GM23338 (cell line): ENCODE data around the gene LAGE3. TPM values are rescaled to one million over a fixed set of nuclear protein-coding genes. Genes with fewer than 3 reads are reported as not detected.

Experiments
- ATAC-seq: fragments of 200-7000 bp; cut with Tn5 transposase; 3 replicates; pipeline ENCODE4 v1.9.1; 2020
- DNase-seq: peaks from one replicate; pipeline ENCODE4 v3.0.0-alpha.2; 2015; ENCODE audit warnings: low spot score
- H2AFZ ChIP-seq: fragments of 200-600 bp; sonication (generic); 2 replicates; pipeline ENCODE4 v1.8.0; 2016; ENCODE audit warnings: antibody characterized with exemption, mild to moderate bottlenecking, moderate library complexity
- H3F3A ChIP-seq: fragments of 200-600 bp; sonication (generic); replicated peaks from 2 replicates; pipeline ENCODE4 v1.8.0; 2017; ENCODE audit warnings: antibody characterized with exemption, mixed run types, low read depth
- H3K27ac ChIP-seq: fragments of 200-600 bp; sonication (generic); 2 replicates; pipeline ENCODE4 v1.6.1; 2016; ENCODE audit warnings: low read depth
- H3K27me3 ChIP-seq: fragments of 200-600 bp; sonication (generic); 2 replicates; pipeline ENCODE4 v1.8.0; 2016; ENCODE audit warnings: mild to moderate bottlenecking, mixed run types, moderate library complexity; ENCODE audit not compliant: insufficient read depth
- H3K36me3 ChIP-seq: fragments of 200-600 bp; sonication (generic); 2 replicates; pipeline ENCODE4 v1.8.0; 2016; ENCODE audit warnings: mild to moderate bottlenecking; ENCODE audit not compliant: insufficient read depth
- H3K4me1 ChIP-seq: fragments of 200-600 bp; sonication (generic); 2 replicates; pipeline ENCODE4 v1.8.0; 2016; ENCODE audit warnings: mild to moderate bottlenecking, moderate library complexity; ENCODE audit not compliant: insufficient read depth
- H3K4me2 ChIP-seq: fragments of 200-600 bp; sonication (generic); 2 replicates; pipeline ENCODE4 v1.7.1; 2017; ENCODE audit warnings: mixed run types
- H3K4me3 ChIP-seq: fragments of 200-600 bp; sonication (generic); 2 replicates; pipeline ENCODE4 v1.6.1; 2016; ENCODE audit warnings: mixed run types
- H3K79me2 ChIP-seq: fragments of 200-600 bp; sonication (generic); replicated peaks from 2 replicates; pipeline ENCODE4 v1.8.0; 2017; ENCODE audit warnings: mild to moderate bottlenecking; ENCODE audit not compliant: insufficient read depth
- H3K9me2 ChIP-seq: fragments of 200-600 bp; sonication (generic); 2 replicates; pipeline ENCODE4 v1.8.0; 2017; ENCODE audit not compliant: insufficient read depth
- H4K20me1 ChIP-seq: fragments of 200-600 bp; sonication (generic); replicated peaks from 2 replicates; pipeline ENCODE4 v1.8.0; 2017; ENCODE audit warnings: mild to moderate bottlenecking; ENCODE audit not compliant: insufficient read depth
- H3K27ac Mint-ChIP-seq: 2 replicates; pipeline ENCODE4 v1.8.0; 2020; ENCODE audit warnings: inconsistent platforms, mild to moderate bottlenecking, moderate library complexity, mixed read lengths
- H3K27me3 Mint-ChIP-seq: 3 replicates; pipeline ENCODE4 v1.8.0; 2022; ENCODE audit warnings: low read depth, mild to moderate bottlenecking, moderate library complexity, mixed read lengths, inconsistent platforms; ENCODE audit not compliant: insufficient read depth, poor library complexity
- H3K36me3 Mint-ChIP-seq: 3 replicates; pipeline ENCODE4 v1.8.0; 2021; ENCODE audit warnings: low read depth, mild to moderate bottlenecking, inconsistent platforms, moderate library complexity, mixed read lengths
- H3K4me1 Mint-ChIP-seq: 3 replicates; pipeline ENCODE4 v1.8.0; 2020; ENCODE audit warnings: mild to moderate bottlenecking, inconsistent platforms, mixed read lengths
- H3K4me3 Mint-ChIP-seq: 3 replicates; pipeline ENCODE4 v1.8.0; 2021; ENCODE audit warnings: moderate library complexity, mild to moderate bottlenecking, inconsistent platforms, mixed read lengths
- H3K9me3 Mint-ChIP-seq: 3 replicates; pipeline ENCODE4 v1.8.0; 2020; ENCODE audit warnings: moderate library complexity, mild to moderate bottlenecking, inconsistent platforms, mixed read lengths
- CREB1 ChIP-seq: fragments of 250-450 bp; sonication (Bioruptor Pico); IDR thresholded peaks from 2 replicates; pipeline ENCODE4 v1.5.0; 2020; ENCODE audit warnings: low read depth, mild to moderate bottlenecking, moderate library complexity
- ETS1 ChIP-seq: IDR thresholded peaks from 2 replicates; pipeline ENCODE4 v1.6.1; 2016; ENCODE audit warnings: antibody characterized with exemption
- EZH2 ChIP-seq: fragments of 200-600 bp; sonication (generic); IDR thresholded peaks from one replicate; pipeline ENCODE4 v1.8.0; 2017; ENCODE audit warnings: antibody characterized with exemption, mild to moderate bottlenecking, low read depth; ENCODE audit not compliant: unreplicated experiment
- EZH2phosphoT487 ChIP-seq: fragments of 200-600 bp; sonication (generic); IDR thresholded peaks from one replicate; pipeline ENCODE4 v1.8.1; 2018; ENCODE audit warnings: antibody characterized with exemption; ENCODE audit not compliant: unreplicated experiment
- JUNB ChIP-seq: IDR thresholded peaks from one replicate; pipeline ENCODE4 v1.6.1; 2016; ENCODE audit warnings: antibody characterized with exemption; ENCODE audit not compliant: unreplicated experiment
- NANOG ChIP-seq: IDR thresholded peaks from 2 replicates; pipeline ENCODE4 v1.6.1; 2016; ENCODE audit warnings: antibody characterized with exemption, borderline replicate concordance
- POLR2AphosphoS5 ChIP-seq: IDR thresholded peaks from 2 replicates; pipeline ENCODE4 v1.6.1; 2016; ENCODE audit warnings: antibody characterized with exemption, low read depth
- REST ChIP-seq: IDR thresholded peaks from one replicate; pipeline ENCODE4 v1.6.1; 2018; ENCODE audit warnings: antibody characterized with exemption; ENCODE audit not compliant: unreplicated experiment
- STAT1 ChIP-seq: IDR thresholded peaks from one replicate; pipeline ENCODE4 v1.6.1; 2016; ENCODE audit warnings: antibody characterized with exemption; ENCODE audit not compliant: unreplicated experiment
- ZNF114 ChIP-seq: fragments of 250-450 bp; sonication (Bioruptor Pico); IDR thresholded peaks from 2 replicates; pipeline ENCODE4 v1.5.0; 2020; ENCODE audit warnings: mild to moderate bottlenecking, moderate library complexity
- ZNF331 ChIP-seq: fragments of 250-450 bp; sonication (Bioruptor Pico); IDR thresholded peaks from 2 replicates; pipeline ENCODE4 v1.5.0; 2020; ENCODE audit warnings: low read depth, mild to moderate bottlenecking, moderate library complexity
- ZNF462 ChIP-seq: fragments of 250-450 bp; sonication (Bioruptor Pico); IDR thresholded peaks from 2 replicates; pipeline ENCODE4 v1.5.0; 2020; ENCODE audit warnings: mild to moderate bottlenecking, moderate library complexity
- polyA plus RNA-seq: library from polyadenylated mRNA; unstranded; fragments of >200 nt; fragmentation: Nextera tagmentation; extraction: Ambion mirVana; gene quantifications from 2 replicates; pipeline ENCODE4 v1.2.1, GENCODE V29; 2016
- total RNA-seq: library from RNA; depleted of rRNA; stranded (reverse); fragments of >200 nt; shearing (Covaris generic); gene quantifications from 2 replicates; pipeline ENCODE4 v1.2.3, GENCODE V29; 2014
- TF ChIP-seq, protein P1 (sequence below), 2 experiments: fragments of 200-600 bp in 1 of 2; sonication (generic) in 1 of 2; conservative IDR thresholded peaks; 2 replicates each; pipeline versions ENCODE4 v1.5.1 to v1.6.1; 2016 to 2017; ENCODE audit warnings: antibody characterized with exemption in 2 of 2, low read depth in 2 of 2, mild to moderate bottlenecking in 2 of 2, moderate library complexity in 1 of 2

Gene LAGE3
- total and polyA plus RNA-seq, 2 experiments from 2014 or later = 71.0 to 84.5 TPM

GRCh38 chrX:154489182-154489581, 10.1 kb upstream of the LAGE3 start:
- Histone ChIP-seq H4K20me1 (no peaks in the 10 kb centered on the region), H3K4me3 (no peak overlapping the region), H3K4me2 (no peak overlapping the region), H3K36me3 (no peaks in the 10 kb centered on the region), H3K27ac (no peak overlapping the region), H3K9me2 (no peaks in the 10 kb centered on the region), H3K4me1 (no peaks in the 10 kb centered on the region), H3F3A (no peaks in the 10 kb centered on the region), H2AFZ (no peak overlapping the region), H3K79me2 (no peaks in the 10 kb centered on the region), H3K27me3 (no peaks in the 10 kb centered on the region)
- Mint-ChIP-seq H3K4me1 (peaks cover 3% of the 10 kb centered on the region; the same call in 2 of the 3 replicates), H3K9me3 (no peaks in the 10 kb centered on the region), H3K4me3 (peak overlapping the region; percentile 76; the same call in 2 of the 3 replicates), H3K27me3 (peaks cover 16% of the 10 kb centered on the region), H3K27ac (no peak overlapping the region), H3K36me3 (no peaks in the 10 kb centered on the region; the same call in 2 of the 3 replicates)
- TF ChIP-seq ETS1 (no peak), REST (no peak), ZNF462 (CRISPR knock-in tag) (no peak), JUNB (no peak), NANOG (no peak), ZNF114 (CRISPR knock-in tag) (no peak), CREB1 (CRISPR knock-in tag) (no peak), EZH2 (no peak), ZNF331 (no peak), EZH2phosphoT487 (no peak), POLR2AphosphoS5 (no peak), STAT1 (no peak)
- TF ChIP-seq, protein P1, sequence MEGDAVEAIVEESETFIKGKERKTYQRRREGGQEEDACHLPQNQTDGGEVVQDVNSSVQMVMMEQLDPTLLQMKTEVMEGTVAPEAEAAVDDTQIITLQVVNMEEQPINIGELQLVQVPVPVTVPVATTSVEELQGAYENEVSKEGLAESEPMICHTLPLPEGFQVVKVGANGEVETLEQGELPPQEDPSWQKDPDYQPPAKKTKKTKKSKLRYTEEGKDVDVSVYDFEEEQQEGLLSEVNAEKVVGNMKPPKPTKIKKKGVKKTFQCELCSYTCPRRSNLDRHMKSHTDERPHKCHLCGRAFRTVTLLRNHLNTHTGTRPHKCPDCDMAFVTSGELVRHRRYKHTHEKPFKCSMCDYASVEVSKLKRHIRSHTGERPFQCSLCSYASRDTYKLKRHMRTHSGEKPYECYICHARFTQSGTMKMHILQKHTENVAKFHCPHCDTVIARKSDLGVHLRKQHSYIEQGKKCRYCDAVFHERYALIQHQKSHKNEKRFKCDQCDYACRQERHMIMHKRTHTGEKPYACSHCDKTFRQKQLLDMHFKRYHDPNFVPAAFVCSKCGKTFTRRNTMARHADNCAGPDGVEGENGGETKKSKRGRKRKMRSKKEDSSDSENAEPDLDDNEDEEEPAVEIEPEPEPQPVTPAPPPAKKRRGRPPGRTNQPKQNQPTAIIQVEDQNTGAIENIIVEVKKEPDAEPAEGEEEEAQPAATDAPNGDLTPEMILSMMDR (conservative IDR thresholded peaks at IDR 0.05; ENCODE audit: low read depth in 2 of 2) = no peak
- no peak for DNase-seq
- no peak for ATAC-seq
